ENCODE data around the gene ADIG. TPM values are rescaled to one million over a fixed set of nuclear protein-coding genes. Genes with fewer than 3 reads are reported as not detected.

Gene ADIG
- total RNA-seq, 4 donors from 2014 or later = not detected

DNA sequence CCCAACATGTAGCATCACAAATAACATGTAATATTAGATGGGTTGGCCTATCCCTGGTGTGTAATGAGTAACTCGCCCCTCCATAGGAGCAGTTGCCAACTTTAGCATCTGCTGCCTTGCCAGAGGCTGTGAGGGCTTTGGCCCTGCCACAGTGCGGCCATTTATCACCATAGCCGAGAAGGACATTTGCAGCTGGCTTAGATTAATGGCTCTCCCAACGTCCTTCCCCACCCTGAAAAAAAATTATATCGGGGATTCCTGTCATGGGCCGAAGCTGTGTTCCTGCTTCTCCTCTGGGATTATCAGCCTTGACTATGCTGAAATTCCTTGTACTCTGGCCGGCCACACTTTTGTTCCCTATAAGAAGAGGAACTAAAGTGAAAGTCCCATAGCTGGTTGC is 7.6 kb upstream of the ADIG start:
- Histone ChIP-seq H3K27me3 (no peaks in the 10 kb centered on the region), H3K9me3 (no peaks in the 10 kb centered on the region), H3K27ac (no peak overlapping the region), H3K36me3 (peaks cover 0 to 72% (median 3%) of the 10 kb centered on the region in 3 donors), H3K4me3 (no peak overlapping the region), H3K4me1 (no peaks in the 10 kb centered on the region)
- DNase-seq = no peak
- TF ChIP-seq POLR2A (IDR thresholded peaks at IDR 0.05) = no peak
- TF ChIP-seq, protein P1, sequence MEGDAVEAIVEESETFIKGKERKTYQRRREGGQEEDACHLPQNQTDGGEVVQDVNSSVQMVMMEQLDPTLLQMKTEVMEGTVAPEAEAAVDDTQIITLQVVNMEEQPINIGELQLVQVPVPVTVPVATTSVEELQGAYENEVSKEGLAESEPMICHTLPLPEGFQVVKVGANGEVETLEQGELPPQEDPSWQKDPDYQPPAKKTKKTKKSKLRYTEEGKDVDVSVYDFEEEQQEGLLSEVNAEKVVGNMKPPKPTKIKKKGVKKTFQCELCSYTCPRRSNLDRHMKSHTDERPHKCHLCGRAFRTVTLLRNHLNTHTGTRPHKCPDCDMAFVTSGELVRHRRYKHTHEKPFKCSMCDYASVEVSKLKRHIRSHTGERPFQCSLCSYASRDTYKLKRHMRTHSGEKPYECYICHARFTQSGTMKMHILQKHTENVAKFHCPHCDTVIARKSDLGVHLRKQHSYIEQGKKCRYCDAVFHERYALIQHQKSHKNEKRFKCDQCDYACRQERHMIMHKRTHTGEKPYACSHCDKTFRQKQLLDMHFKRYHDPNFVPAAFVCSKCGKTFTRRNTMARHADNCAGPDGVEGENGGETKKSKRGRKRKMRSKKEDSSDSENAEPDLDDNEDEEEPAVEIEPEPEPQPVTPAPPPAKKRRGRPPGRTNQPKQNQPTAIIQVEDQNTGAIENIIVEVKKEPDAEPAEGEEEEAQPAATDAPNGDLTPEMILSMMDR (IDR thresholded peaks at IDR 0.05) = no peak

DNA sequence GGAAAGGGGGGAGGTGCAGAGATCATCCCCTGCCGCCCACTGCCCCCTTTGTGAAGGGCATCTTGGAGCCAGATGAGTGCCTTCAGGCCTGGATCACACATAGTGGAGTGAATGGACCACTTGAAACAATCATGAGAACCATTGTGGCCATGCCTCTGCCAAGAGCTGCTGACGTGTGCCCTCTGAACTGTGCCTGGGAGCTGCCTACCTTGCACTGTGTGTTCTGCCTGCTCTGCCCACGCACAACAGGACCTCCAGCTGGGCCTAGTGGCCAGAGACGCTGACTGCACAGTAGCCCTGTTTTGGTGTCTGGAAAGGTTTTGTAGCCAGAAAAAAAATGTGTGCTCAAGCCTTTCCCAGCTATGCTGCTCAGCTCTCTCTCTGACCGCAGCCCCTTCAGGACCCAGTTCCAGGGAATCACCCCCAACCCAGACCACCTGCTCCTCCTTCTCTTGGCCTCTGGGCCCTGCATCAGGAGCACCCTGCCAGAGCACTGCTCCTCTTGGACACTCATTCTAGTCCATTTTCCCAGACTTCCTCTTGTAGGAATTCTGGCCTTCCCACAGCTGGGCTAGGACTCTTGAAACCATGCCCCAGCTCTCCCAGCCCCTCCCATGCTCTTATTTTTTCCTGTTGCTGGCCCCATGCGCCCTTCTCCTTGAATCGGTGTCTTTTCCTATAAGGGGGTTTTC is 1.6 kb upstream of the ADIG start:
- Histone ChIP-seq H3K27me3 (no peaks in the 10 kb centered on the region), H3K36me3 (peaks cover 0 to 21% (median 0%) of the 10 kb centered on the region in 3 donors), H3K27ac (no peak overlapping the region), H3K4me3 (no peak overlapping the region), H3K4me1 (no peaks in the 10 kb centered on the region), H3K9me3 (no peaks in the 10 kb centered on the region)
- DNase-seq = no peak
- TF ChIP-seq, protein P1 (IDR thresholded peaks at IDR 0.05) = no peak
- TF ChIP-seq POLR2A (IDR thresholded peaks at IDR 0.05) = no peak

DNA sequence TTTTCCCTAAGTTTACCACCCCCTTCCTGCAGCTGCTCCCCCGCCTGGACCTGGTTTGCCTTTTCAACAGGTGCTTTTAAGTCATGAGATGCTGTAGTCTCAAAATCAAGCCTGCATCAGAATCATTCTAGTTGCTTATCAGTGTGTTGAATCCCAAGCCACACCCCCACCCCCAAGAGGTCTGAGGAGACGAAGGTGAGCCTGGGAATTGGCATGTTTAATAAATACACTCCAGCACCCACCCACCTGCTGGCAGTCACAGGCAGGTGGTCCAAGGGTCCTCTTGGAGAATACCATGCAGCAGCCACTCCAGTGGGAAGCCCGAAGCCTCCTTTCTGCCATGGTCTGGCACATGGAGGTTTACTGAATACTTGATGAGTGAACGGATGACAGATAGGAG is 1.1 kb upstream of the ADIG start:
- no peaks in the 10 kb centered on the region for H3K9me3 ChIP-seq
- H3K4me1 ChIP-seq = no peaks in the 10 kb centered on the region
- no peaks in the 10 kb centered on the region for H3K27me3 ChIP-seq
- no peak overlapping the region for H3K27ac ChIP-seq
- no peak overlapping the region for H3K4me3 ChIP-seq
- TF ChIP-seq, protein P1 (IDR thresholded peaks at IDR 0.05) = no peak
- TF ChIP-seq POLR2A (IDR thresholded peaks at IDR 0.05) = no peak
- DNase-seq = no peak
- peaks cover 0 to 16% (median 0%) of the 10 kb centered on the region in 3 donors for H3K36me3 ChIP-seq

DNA sequence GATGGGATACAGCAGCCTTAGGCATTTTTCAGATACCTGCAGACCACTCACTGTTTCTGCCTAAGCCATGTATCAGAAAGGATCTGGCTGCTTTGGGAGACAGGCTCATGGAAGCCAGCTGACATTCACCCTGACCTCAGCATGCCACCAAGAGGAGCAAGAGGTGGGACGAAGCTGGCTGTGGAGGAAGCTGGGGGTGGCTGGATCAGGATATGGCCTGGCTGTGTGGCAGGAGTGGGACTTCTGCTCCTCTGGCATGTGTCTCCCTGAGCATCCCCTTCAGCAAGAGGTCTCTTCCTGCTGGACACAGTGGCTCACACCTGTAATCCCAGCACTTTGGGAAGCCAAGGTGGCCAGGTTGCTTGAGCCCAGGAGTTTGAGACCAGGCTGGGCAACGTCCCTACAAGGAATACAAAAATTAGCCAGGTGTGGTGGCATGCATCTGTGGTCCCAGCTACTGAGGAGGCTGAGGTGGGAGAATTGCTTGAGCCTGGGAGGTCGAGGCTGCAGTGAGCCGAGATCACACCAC is 897 bp downstream of the ADIG start:
- Histone ChIP-seq H3K4me1 (no peaks in the 10 kb centered on the region), H3K27ac (no peak overlapping the region), H3K9me3 (no peaks in the 10 kb centered on the region), H3K27me3 (no peaks in the 10 kb centered on the region), H3K36me3 (no peaks in the 10 kb centered on the region), H3K4me3 (no peak overlapping the region)
- TF ChIP-seq POLR2A (IDR thresholded peaks at IDR 0.05) = no peak
- TF ChIP-seq, protein P1 (IDR thresholded peaks at IDR 0.05) = no peak
- DNase-seq = no peak

DNA sequence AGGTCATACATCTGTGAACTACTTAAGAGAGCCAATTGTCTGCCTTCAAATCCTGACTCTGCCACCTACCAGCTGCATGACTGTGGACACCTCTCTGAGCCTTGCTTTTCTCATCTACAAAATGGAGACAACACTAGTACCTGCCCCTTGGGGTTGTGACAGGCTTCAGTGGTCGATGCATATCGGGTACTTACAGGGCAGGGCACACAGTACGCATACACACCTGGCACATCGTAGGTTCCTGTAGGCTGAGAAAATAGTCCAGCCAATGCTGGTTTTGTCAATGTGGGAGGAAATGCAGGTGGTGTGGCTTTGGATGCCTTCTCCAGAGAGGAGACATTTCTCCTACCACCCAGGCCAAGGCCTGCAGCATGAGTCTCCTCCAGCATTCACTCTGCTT is 2.3 kb downstream of the ADIG start:
- H3K4me1 ChIP-seq = no peaks in the 10 kb centered on the region
- no peak overlapping the region for H3K4me3 ChIP-seq
- H3K27me3 ChIP-seq = no peaks in the 10 kb centered on the region
- no peak for DNase-seq
- TF ChIP-seq, protein P1 (IDR thresholded peaks at IDR 0.05) = no peak
- TF ChIP-seq POLR2A (IDR thresholded peaks at IDR 0.05) = no peak
- no peaks in the 10 kb centered on the region for H3K36me3 ChIP-seq
- no peak overlapping the region for H3K27ac ChIP-seq
- H3K9me3 ChIP-seq = no peaks in the 10 kb centered on the region

Data from Peyer's patch (tissue), 4 donors.